Epithelial cell of esophagus (primary cell): ENCODE results near the gene STMN3.

ENCODE experiments used
- DNase-seq: peaks from one replicate; pipeline ENCODE4 v3.0.0; 2010; ENCODE audit warnings: low read depth
- H3K4me3 ChIP-seq: 2 replicates; pipeline ENCODE4 v1.5.1; 2011; ENCODE audit warnings: mild to moderate bottlenecking, low read length, control low read depth
- TF ChIP-seq, protein P1 (sequence below): IDR thresholded peaks from 2 replicates; pipeline ENCODE4 v1.5.1; 2011; ENCODE audit warnings: low read depth, mild to moderate bottlenecking, low read length, control low read depth, inconsistent platforms; ENCODE audit not compliant: insufficient read depth; ENCODE audit errors: missing control alignments

STMN3 gene

DNA sequence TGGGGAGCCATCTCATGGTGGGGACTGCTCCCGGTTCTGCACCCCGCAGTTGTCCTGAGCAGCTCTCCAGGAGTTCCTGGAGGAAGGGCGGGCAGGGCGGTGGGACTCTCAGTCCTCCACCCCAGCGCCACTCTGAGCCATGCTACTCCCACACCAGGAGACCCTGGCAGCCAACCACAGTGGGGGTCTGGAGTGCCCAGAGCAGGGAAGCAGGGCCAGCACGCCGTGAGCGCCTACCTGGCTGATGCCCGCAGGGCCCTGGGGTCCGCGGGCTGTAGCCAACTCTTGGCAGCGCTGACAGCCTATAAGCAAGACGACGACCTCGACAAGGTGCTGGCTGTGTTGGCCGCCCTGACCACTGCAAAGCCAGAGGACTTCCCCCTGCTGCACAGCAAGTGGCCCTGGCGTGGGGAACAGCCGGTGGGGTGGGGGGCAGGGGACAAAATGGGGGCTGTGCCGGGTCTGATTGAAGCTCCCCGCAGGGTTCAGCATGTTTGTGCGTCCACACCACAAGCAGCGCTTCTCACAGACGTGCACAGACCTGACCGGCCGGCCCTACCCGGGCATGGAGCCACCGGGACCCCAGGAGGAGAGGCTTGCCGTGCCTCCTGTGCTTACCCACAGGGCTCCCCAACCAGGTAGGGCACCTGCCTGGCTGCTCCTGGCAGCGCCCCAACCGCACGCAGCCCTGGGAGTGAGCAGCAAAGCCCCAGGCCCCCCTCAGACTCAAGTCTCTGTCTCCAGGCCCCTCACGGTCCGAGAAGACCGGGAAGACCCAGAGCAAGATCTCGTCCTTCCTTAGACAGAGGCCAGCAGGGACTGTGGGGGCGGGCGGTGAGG, 41.6 kb upstream of the STMN3 start:
- DNase-seq: peak; percentile 39
- no peak overlapping the region for H3K4me3 ChIP-seq
- TF ChIP-seq, protein P1, sequence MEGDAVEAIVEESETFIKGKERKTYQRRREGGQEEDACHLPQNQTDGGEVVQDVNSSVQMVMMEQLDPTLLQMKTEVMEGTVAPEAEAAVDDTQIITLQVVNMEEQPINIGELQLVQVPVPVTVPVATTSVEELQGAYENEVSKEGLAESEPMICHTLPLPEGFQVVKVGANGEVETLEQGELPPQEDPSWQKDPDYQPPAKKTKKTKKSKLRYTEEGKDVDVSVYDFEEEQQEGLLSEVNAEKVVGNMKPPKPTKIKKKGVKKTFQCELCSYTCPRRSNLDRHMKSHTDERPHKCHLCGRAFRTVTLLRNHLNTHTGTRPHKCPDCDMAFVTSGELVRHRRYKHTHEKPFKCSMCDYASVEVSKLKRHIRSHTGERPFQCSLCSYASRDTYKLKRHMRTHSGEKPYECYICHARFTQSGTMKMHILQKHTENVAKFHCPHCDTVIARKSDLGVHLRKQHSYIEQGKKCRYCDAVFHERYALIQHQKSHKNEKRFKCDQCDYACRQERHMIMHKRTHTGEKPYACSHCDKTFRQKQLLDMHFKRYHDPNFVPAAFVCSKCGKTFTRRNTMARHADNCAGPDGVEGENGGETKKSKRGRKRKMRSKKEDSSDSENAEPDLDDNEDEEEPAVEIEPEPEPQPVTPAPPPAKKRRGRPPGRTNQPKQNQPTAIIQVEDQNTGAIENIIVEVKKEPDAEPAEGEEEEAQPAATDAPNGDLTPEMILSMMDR: no peak

DNA sequence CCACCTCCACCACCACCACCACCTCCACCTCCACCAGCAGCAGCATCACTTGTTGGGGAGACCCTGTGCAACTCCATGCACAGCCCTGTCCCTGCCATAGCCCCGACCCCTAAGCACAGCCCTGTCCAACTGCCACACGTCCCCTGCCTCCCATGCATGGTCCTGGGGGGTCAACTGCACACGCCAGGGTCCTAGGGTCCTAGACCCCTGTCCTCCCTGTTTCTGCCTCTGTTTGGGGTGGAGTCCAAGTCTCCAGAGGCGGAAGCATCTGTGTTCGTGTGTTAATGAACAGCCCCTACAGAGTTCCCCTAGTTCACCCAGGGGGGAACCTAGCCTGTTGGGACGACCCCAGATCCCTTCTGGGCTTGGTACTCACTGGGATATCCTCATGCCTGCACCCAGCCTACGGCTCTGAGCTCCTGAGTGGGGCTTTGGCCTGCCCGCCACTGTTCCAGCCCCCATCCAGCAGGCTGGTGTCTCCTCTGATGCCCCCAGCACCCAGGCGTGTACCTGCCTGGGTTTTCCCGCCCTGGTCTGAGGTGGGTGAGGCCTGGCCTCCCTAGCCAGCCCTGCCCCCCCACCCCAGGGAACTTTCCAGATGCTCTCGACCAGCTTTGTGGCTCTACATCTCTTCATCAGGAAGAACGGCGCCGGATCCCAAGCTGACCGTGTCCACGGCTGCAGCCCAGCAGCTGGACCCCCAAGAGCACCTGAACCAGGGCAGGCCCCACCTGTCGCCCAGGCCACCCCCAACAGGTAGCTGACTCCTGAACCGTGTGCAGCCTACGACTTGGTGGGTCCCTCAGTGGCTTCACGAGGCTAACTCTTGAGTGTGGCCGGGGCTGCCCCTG, 40.7 kb upstream of the STMN3 start:
- TF ChIP-seq, protein P1: no peak
- no peak for DNase-seq
- H3K4me3 ChIP-seq: no peak overlapping the region

DNA sequence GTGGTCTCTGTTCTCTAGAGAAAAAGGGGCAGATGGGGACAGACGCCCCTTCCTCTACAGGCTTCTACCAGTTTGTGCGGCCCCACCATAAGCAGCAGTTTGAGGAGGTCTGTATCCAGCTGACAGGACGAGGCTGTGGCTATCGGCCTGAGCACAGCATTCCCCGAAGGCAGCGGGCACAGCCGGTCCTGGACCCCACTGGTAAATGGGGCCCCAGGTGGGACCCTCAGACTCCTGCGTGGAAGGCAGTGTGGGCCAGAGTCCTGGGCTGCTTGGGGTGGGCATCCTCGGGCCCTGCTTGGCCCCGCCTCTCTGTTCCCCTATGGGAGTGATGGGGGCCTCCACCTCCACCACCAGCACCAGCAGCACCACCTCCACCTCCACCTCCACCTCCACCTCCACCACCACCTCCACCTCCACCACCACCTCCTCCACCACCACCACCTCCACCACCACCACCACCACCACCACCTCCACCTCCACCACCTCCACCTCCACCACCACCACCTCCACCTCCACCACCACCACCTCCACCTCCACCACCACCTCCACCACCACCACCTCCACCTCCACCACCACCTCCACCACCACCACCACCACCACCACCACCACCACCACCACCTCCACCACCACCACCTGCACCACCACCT, 40.0 kb upstream of the STMN3 start:
- no peak for DNase-seq
- TF ChIP-seq, protein P1: no peak
- H3K4me3 ChIP-seq: no peak overlapping the region

DNA sequence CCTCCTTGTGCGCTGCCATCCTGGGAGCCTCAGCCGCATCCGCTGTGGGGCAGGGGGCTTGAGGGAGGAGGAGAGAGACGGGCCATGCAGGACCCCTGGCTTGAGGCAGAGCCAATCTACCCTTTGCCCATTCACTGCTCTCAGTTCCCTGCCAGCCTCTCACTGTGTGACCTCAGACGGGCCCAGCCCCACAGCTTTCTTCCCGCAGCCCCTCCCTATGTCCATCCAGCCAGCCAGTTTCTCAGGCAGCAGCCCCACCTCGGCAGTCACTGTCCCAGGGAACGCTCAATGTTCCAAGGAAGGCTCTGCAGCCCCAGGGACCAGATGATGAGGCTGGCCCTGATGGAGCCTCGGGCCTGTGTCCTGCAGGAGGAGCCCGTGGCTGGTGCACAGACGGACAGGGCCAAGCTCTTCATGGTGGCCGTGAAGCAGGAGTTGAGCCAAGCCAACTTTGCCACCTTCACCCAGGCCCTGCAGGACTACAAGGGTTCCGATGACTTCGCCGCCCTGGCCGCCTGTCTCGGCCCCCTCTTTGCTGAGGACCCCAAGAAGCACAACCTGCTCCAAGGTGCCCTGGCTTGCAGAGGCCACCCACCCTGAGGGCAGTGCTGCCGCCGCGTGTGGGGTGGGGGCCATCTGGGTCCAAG, 39.3 kb upstream of the STMN3 start:
- TF ChIP-seq, protein P1: no peak
- no peak for DNase-seq
- H3K4me3 ChIP-seq: no peak overlapping the region

DNA sequence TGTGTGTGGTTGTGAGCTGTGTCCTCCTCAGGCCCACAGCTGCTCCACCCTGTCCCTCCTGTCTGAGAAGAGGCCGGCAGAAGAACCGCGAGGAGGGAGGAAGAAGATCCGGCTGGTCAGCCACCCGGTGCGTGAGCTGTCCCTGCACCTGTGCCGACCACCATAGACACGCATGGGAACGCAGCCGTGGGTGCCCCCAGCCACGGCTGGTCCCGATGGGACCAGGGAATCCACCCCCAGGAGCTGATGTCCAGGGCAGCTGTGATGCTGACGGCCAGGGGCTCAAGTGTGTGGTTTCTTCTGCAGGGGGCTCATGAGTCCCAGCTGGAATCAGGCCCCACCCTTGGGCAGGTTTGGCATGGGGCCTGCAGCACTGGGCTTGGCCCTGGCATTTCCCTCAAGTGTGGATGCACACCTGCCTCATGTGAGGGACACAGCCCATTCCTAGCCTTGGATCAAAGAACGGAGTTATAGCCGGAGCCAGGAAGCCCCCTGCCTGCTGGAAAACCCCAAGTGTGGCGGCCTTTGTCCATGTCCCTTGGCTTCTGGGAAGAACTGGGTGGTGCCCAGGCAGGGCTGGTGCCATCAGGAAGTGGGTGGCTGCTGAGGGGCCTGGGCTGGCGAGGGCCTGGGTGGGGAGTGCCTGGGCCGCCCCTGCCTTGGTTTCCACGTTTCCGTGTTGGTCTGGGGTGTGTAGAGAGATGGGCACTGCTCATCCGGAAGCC, 38.6 kb upstream of the STMN3 start:
- no peak overlapping the region for H3K4me3 ChIP-seq
- no peak for DNase-seq
- TF ChIP-seq, protein P1: no peak
